Fibroblast of villous mesenchyme (primary cell): Measurements from ENCODE around the gene TMEM26. TPM values are rescaled to one million over a fixed set of nuclear protein-coding genes. Genes with fewer than 3 reads are reported as not detected.

Experiments
- DNase-seq: peaks from one replicate; pipeline ENCODE4 v3.0.0-alpha.2; 2010; ENCODE audit warnings: low read depth
- H3K4me3 ChIP-seq: 2 replicates; pipeline ENCODE4 v1.5.1; 2011; ENCODE audit warnings: low read depth, mild to moderate bottlenecking, low read length
- total RNA-seq: library from RNA; depleted of rRNA; stranded (reverse); fragments of >200 nt; gene quantifications from 2 replicates; pipeline ENCODE4 v1.2.3, GENCODE V29; 2012
- TF ChIP-seq, protein P1 (sequence below): IDR thresholded peaks from 2 replicates; pipeline ENCODE4 v1.5.1; 2012; ENCODE audit warnings: low read depth, mild to moderate bottlenecking, low read length; ENCODE audit not compliant: insufficient read depth

The TMEM26 gene
- total RNA-seq, 1 donor = 5.6 TPM

DNA sequence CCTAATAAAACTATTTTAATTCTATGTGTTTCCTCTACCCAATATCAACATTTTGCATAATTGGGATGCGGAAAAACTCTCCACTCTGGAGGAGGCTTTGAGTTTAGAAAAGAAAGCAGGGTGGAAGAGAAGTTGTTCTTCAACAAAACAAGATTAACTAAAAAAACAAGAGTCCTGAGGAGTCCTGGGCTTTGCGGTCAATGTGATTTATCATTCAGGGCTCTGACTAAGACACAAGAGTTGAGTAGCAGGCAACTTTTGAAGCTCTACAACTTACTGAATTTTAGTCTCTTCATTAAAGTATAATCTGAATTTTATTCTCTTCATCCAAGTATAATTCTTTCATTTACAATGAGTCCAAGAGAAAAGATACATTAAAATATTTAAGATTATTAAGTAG is 18.3 kb upstream of the TMEM26 start:
- no peak for DNase-seq
- TF ChIP-seq, protein P1, sequence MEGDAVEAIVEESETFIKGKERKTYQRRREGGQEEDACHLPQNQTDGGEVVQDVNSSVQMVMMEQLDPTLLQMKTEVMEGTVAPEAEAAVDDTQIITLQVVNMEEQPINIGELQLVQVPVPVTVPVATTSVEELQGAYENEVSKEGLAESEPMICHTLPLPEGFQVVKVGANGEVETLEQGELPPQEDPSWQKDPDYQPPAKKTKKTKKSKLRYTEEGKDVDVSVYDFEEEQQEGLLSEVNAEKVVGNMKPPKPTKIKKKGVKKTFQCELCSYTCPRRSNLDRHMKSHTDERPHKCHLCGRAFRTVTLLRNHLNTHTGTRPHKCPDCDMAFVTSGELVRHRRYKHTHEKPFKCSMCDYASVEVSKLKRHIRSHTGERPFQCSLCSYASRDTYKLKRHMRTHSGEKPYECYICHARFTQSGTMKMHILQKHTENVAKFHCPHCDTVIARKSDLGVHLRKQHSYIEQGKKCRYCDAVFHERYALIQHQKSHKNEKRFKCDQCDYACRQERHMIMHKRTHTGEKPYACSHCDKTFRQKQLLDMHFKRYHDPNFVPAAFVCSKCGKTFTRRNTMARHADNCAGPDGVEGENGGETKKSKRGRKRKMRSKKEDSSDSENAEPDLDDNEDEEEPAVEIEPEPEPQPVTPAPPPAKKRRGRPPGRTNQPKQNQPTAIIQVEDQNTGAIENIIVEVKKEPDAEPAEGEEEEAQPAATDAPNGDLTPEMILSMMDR = no peak
- H3K4me3 ChIP-seq = no peak overlapping the region

DNA sequence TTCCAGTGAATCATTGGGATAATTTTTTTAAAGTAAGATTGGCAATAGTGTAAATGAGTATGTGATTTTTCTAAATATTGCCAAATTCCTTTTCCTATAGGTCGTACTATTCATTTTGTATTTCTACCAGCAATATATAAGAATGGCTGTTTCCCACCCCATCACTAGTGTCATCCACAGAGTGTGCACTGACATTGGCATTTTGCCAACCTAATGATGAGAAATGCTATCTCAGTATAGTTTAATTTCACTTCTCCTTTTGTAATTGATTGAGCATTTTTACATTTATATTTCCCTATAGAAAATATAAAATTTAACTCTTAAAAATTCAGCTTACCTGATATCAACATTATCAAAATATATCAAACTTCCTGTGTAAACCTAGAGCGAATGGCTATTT is 17.6 kb upstream of the TMEM26 start:
- DNase-seq = no peak
- no peak overlapping the region for H3K4me3 ChIP-seq
- TF ChIP-seq, protein P1 = no peak

DNA sequence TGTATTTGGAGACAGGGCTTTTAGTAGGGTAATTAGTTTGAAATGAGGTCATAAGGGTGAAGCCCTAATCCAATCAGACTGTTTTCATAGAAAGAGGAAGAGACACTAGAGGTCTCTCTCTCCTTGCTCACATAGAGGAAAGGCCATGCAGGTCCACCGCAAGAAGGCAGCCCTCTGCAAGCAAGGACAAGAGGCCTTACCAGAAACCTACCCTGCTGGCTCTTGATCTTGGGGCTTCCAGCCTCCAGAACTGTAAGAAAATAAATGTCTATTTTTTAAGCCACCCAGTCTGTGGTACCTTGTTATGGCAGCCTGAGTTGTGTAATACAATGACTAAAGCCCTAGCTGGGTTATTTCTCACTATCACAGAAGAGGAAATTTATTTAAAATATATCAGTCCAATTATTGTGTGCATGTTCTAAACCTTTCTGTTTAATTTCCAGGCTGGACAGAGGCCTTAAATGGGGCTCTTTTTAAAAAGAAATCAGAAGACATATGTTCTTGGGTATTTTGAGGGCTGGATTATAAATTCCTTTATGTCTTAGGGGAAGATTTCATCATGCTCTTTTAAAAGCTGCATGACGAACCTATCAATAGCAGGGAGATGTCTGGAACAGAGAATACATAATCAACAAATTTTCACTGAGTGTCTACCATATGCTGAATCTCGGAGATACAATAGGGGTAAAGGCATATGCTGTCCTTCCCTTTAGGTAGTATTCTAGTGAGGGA is 12.9 kb upstream of the TMEM26 start:
- no peak overlapping the region for H3K4me3 ChIP-seq
- DNase-seq = peak; percentile 36
- TF ChIP-seq, protein P1 = no peak

DNA sequence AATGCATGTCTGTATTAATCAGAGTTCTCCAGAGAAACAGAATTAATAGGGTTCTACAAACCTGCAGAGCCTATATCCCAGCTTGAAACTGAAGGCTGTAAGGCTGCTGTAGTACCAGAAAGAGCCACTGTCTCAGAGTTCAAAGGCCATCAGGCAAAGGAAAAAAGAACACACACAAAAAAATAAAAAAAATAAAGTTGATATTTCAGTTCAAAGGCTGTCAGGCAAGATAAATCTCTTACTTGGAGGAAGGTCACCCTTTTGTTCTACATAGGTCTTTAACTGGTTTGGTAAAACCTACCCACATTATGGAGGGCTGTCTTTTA is 12.0 kb upstream of the TMEM26 start:
- no peak overlapping the region for H3K4me3 ChIP-seq
- TF ChIP-seq, protein P1 = peak; percentile 20
- no peak for DNase-seq

DNA sequence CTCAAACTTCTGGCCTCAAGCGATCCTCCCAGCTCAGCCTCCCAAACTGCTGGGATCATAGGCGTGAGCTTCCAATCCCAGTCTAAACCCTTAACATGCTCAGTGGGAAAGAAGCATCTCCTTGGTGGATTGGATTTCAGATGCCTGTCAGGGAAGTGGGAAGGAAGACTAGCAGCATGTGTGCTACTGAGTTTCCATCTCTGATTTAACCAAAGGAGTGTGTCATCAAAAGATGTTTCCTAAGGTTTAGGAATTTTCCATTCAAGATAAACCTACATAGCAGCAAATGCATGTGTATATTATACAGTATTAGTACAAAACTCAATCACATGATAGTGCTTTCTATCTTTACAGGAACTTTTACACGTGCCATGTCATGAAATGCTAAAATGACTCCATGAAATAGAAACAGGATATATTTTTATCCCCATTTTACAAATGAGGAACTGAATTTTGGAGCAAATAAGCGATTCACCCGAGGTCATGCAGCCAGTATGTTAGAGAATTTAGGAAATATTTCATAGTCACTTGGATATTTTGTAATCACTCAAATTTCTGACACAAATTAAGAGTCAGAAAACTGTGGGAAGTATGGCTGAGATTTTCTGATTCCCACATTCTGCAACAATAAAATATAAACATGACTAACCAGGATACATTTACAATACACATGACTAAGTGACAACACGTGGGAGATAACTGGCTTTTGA is 11.4 kb upstream of the TMEM26 start:
- no peak overlapping the region for H3K4me3 ChIP-seq
- DNase-seq = peak; percentile 77
- TF ChIP-seq, protein P1 = no peak

DNA sequence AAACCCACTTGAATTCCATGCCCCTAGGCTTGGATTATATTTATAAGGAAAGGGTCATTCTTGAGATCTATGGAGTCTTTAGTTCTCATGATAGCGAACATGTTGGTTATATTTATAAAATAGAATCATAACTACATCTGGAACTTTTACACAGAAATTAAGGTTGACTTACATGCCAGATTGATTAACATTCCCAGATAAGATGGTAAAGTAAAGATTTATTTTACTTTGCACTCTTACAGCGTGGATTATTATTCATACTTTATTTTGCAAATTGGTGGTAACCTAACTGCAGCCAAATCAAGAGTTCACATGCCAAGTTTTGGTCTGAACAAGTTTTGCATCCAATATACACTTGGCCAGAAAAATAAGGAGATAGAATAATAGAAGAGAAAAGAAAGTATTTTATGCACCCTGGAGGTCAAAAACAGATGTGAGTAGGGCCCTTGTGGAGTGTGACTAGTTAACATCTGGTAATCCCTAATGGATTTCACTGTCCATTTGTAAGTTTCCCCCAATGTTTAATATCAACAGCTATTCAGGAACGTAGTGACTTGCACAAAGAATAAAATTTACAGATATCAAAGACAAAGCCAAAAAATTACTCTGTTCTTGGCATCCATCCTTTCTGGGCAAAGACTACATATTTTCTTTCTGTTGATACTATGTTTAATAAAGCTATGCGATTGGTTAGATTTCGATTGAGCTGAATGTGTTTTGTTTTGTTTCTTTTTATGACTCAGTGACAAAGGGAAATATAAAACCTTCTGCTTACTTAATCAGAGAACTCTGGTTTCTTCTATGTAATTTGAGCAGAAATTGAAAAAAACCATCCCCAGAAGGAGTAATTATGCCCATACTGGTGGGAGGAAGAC is 10.1 kb upstream of the TMEM26 start:
- peak; percentile 71 for DNase-seq
- TF ChIP-seq, protein P1 = no peak
- no peak overlapping the region for H3K4me3 ChIP-seq
